GM12864 (cell line): ENCODE measurements around the gene B3GAT1.

Source experiments
- DNase-seq: peaks from one replicate; pipeline ENCODE4 v3.0.0-alpha.2; 2011; ENCODE audit warnings: low read depth
- H3K4me3 ChIP-seq: 2 replicates; pipeline ENCODE4 v1.5.1; 2011; ENCODE audit warnings: mild to moderate bottlenecking, low read depth, low read length, control low read depth
- TF ChIP-seq, protein P1 (sequence below): IDR thresholded peaks from 2 replicates; pipeline ENCODE4 v1.5.1; 2011; ENCODE audit warnings: low read depth, mild to moderate bottlenecking, moderate library complexity, low read length, control low read depth, inconsistent platforms; ENCODE audit errors: missing control alignments

The B3GAT1 gene

GRCh38 chr11:134404575-134405341 is 7.3 kb downstream of the B3GAT1 start:
- TF ChIP-seq, protein P1, sequence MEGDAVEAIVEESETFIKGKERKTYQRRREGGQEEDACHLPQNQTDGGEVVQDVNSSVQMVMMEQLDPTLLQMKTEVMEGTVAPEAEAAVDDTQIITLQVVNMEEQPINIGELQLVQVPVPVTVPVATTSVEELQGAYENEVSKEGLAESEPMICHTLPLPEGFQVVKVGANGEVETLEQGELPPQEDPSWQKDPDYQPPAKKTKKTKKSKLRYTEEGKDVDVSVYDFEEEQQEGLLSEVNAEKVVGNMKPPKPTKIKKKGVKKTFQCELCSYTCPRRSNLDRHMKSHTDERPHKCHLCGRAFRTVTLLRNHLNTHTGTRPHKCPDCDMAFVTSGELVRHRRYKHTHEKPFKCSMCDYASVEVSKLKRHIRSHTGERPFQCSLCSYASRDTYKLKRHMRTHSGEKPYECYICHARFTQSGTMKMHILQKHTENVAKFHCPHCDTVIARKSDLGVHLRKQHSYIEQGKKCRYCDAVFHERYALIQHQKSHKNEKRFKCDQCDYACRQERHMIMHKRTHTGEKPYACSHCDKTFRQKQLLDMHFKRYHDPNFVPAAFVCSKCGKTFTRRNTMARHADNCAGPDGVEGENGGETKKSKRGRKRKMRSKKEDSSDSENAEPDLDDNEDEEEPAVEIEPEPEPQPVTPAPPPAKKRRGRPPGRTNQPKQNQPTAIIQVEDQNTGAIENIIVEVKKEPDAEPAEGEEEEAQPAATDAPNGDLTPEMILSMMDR, result no peak
- no peak overlapping the region for H3K4me3 ChIP-seq
- no peak for DNase-seq

DNA sequence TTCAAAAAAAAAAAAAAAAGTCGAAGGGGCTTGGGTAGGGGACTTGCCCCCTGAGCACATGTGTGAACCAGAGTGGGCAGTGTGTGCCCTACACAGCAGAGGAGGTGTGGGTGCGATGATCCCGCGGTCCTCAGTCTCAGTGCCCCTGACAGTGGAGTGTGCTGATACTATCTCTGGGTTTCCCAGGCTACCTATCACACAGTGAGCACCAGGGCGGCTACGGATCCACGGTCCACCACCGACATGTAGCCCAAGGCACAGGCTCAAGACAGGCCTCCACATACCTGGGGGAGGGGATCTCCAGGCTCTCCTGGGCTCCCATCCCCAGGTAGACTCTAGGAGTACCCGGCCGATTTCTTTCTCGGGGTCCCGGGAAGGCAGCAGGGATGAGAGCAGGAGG is 9.1 kb downstream of the B3GAT1 start:
- TF ChIP-seq, protein P1, result no peak
- no peak for DNase-seq
- H3K4me3 ChIP-seq, result no peak overlapping the region

GRCh38 chr11:134401825-134402809 is 9.9 kb downstream of the B3GAT1 start:
- no peak for DNase-seq
- H3K4me3 ChIP-seq, result no peak overlapping the region
- TF ChIP-seq, protein P1, result no peak

- TF ChIP-seq, protein P1, result no peak
- no peak for DNase-seq
- no peak overlapping the region for H3K4me3 ChIP-seq
Observed at GRCh38 chr11:134399996-134400395, 12.0 kb downstream of the B3GAT1 start.

GRCh38 chr11:134399293-134399654 is 12.8 kb downstream of the B3GAT1 start:
- TF ChIP-seq, protein P1, result no peak
- no peak overlapping the region for H3K4me3 ChIP-seq
- DNase-seq, result no peak

DNA sequence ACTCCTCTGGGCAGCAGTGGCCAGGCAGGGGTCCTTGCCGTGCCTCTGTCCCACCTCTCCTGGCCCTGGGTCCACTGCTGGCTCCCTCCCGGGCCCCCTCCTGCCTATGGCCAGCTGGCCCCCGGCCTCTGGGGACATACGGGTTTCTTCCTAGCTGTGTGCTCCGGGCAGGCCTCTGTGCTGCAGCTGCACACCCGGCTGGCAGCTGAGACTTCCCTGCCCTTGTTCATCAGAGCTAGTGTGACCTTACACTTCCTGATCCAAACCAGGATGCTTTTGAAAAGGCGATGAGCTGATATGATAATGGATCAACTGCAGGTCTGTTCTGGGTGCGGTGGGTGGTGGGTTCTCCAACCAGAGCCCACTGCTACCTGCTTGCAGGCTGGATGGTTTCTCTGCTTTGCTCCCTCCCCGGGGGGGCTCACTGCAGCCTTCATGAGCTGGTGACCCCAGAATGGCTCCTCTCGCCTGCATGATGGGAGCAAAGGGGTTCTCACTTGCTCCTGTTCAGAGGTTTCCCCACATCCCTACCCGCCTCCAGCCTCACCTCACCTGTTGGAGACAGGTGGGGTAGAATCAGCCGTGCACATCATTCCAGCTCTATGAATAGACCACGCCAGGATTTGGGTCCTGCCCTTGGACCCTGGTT is 13.3 kb downstream of the B3GAT1 start:
- no peak overlapping the region for H3K4me3 ChIP-seq
- TF ChIP-seq, protein P1, result no peak
- no peak for DNase-seq
